Measurements from ENCODE around the gene FRS2.

DNA sequence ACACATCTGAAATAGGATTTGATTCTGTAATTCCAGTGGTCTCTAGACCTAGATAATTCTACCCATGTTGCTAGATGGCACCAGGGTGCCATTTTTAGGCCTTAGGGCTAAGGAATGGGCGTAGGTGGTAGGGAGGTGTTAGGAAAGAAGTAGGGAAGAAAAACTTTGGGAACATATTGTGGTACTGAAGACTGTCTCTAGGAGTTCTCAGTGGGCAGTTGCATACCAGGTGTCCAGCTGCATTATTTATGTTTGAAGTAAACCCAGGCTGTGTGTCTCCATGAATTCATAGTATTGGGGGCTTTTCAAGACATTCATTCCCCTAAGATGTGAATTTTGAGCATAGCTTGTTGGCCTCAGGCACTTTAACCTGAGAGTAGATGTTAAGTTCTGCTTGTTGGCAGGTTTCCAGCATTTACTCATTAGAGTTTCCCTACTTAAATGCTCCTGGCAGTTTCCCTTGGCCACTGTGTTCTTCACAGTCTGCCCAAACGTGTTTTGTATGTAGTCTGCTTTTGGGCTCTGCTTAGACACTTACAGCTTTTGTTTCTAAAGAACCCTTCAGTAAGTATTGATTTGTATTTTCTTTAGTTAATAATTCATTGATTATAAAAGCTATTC lies 83.5 kb downstream of the FRS2 start:
- TF ChIP-seq, protein P1, sequence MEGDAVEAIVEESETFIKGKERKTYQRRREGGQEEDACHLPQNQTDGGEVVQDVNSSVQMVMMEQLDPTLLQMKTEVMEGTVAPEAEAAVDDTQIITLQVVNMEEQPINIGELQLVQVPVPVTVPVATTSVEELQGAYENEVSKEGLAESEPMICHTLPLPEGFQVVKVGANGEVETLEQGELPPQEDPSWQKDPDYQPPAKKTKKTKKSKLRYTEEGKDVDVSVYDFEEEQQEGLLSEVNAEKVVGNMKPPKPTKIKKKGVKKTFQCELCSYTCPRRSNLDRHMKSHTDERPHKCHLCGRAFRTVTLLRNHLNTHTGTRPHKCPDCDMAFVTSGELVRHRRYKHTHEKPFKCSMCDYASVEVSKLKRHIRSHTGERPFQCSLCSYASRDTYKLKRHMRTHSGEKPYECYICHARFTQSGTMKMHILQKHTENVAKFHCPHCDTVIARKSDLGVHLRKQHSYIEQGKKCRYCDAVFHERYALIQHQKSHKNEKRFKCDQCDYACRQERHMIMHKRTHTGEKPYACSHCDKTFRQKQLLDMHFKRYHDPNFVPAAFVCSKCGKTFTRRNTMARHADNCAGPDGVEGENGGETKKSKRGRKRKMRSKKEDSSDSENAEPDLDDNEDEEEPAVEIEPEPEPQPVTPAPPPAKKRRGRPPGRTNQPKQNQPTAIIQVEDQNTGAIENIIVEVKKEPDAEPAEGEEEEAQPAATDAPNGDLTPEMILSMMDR (IDR thresholded peaks at IDR 0.05), result no peak
- TF ChIP-seq POLR2A (IDR thresholded peaks at IDR 0.05), result no peak
